H1 (cell line): Measurements from ENCODE around the gene SYNRG. TPM values are rescaled to one million over a fixed set of nuclear protein-coding genes. Genes with fewer than 3 reads are reported as not detected.

Experiments used
- CTCF ChIA-PET: fragments of 300-600 bp; sonication (Branson Sonifier 250); formaldehyde crosslinking; loops from one replicate; lab custom pipeline; 2021; ENCODE audit not compliant: partially characterized antibody; lab: Charles Lee
- POLR2A ChIA-PET: fragments of 300-600 bp; sonication (Branson Sonifier 250); formaldehyde crosslinking; loops from one replicate; lab custom pipeline; 2021; ENCODE audit warnings: inconsistent platforms; ENCODE audit not compliant: partially characterized antibody; lab: Charles Lee
- DNase-seq, 2 experiments: peaks; one replicate each; pipeline versions ENCODE4 v3.0.0 to v3.0.0-alpha.2; 2010 to 2022; ENCODE audit warnings: low spot score in 2 of 2, low read depth in 1 of 2, mixed read lengths in 1 of 2
- FAIRE-seq: peaks from 2 replicates; lab custom pipeline; 2011; peaks lifted over from hg19 to GRCh38; lab: Jason Lieb, UNC
- H2AFZ ChIP-seq: 2 replicates; pipeline ENCODE4 v1.8.1; 2012; ENCODE audit warnings: low read length, inconsistent platforms
- H2AK5ac ChIP-seq: 2 replicates; pipeline ENCODE4 v1.6.1; 2013; ENCODE audit warnings: low read depth, low read length
- H2BK120ac ChIP-seq: replicated peaks from 2 replicates; pipeline ENCODE3; 2013; ENCODE audit warnings: low read depth, low read length, inconsistent platforms
- H2BK12ac ChIP-seq: 2 replicates; pipeline ENCODE4 v1.6.1; 2013; ENCODE audit warnings: low read depth, low read length
- H2BK15ac ChIP-seq: 2 replicates; pipeline ENCODE4 v1.6.1; 2013; ENCODE audit warnings: low read length
- H2BK20ac ChIP-seq: 2 replicates; pipeline ENCODE4 v1.6.1; 2013; ENCODE audit warnings: low read length
- H2BK5ac ChIP-seq: 2 replicates; pipeline ENCODE4 v1.6.1; 2013; ENCODE audit warnings: low read depth, low read length
- H3K14ac ChIP-seq: 2 replicates; pipeline ENCODE4 v1.6.1; 2013; ENCODE audit warnings: inconsistent platforms; ENCODE audit not compliant: insufficient read length
- H3K18ac ChIP-seq: 2 replicates; pipeline ENCODE4 v1.6.1; 2013; ENCODE audit warnings: low read length; ENCODE audit errors: extremely low read depth
- H3K23ac ChIP-seq: 2 replicates; pipeline ENCODE4 v1.6.1; 2013; ENCODE audit warnings: inconsistent platforms; ENCODE audit not compliant: insufficient read length
- H3K23me2 ChIP-seq: 2 replicates; pipeline ENCODE4 v1.6.1; 2013; ENCODE audit warnings: low read depth, low read length
- H3K27ac ChIP-seq: 2 replicates; pipeline ENCODE4 v1.6.1; 2011; ENCODE audit warnings: low read depth, low read length, inconsistent platforms
- H3K27me3 ChIP-seq, 4 experiments: replicated peaks in 1 of 4; 1 replicate in 1 of 4; 2 replicates in 3 of 4; pipeline versions ENCODE4 v1.6.1 to v1.8.1; 2011 to 2013; ENCODE audit warnings: low read length in 3 of 4, mild to moderate bottlenecking in 3 of 4, inconsistent platforms in 2 of 4, mixed read lengths in 2 of 4, moderate library complexity in 1 of 4; ENCODE audit not compliant: control insufficient read depth in 3 of 4, insufficient read depth in 3 of 4; ENCODE audit errors: extremely low read depth in 1 of 4
- H3K36me3 ChIP-seq, 4 experiments: 2 replicates each; pipeline versions ENCODE4 v1.6.1 to v1.8.1; 2011 to 2013; ENCODE audit warnings: mild to moderate bottlenecking in 4 of 4, low read length in 3 of 4, moderate library complexity in 2 of 4, control low read depth in 1 of 4, inconsistent platforms in 1 of 4; ENCODE audit not compliant: insufficient read depth in 4 of 4, control insufficient read depth in 2 of 4
- H3K4ac ChIP-seq: replicated peaks from 2 replicates; pipeline ENCODE3; 2013; ENCODE audit warnings: low read length, low read depth, mixed read lengths, inconsistent platforms; ENCODE audit not compliant: insufficient read length
- H3K4me1 ChIP-seq, 4 experiments: replicated peaks in 1 of 4; 1 replicate in 1 of 4; 2 replicates in 3 of 4; pipeline versions ENCODE4 v1.6.1 to v1.8.1; 2011 to 2013; ENCODE audit warnings: low read length in 3 of 4, inconsistent platforms in 2 of 4, mixed read lengths in 1 of 4; ENCODE audit not compliant: insufficient read depth in 4 of 4, control insufficient read depth in 3 of 4
- H3K4me2 ChIP-seq, 2 experiments: 2 replicates each; pipeline versions ENCODE4 v1.6.1 to v1.8.1; 2011 to 2013; ENCODE audit warnings: low read depth in 2 of 2, low read length in 2 of 2, control low read depth in 1 of 2, inconsistent platforms in 1 of 2, mild to moderate bottlenecking in 1 of 2; ENCODE audit not compliant: insufficient read depth in 1 of 2
- H3K4me3 ChIP-seq, 4 experiments: fragments of 200-600, 300-600 bp in 1 of 4; sonication (generic), shearing (Covaris generic), sonication (Bioruptor Twin) in 1 of 4; 2 replicates each; pipeline versions ENCODE4 v1.5.1 to v1.8.1; 2011 to 2016; ENCODE audit warnings: low read length in 4 of 4, low read depth in 3 of 4, control low read depth in 2 of 4, inconsistent platforms in 2 of 4, mild to moderate bottlenecking in 2 of 4, mixed read lengths in 1 of 4, moderate library complexity in 1 of 4; ENCODE audit not compliant: insufficient read depth in 2 of 4; ENCODE audit errors: extremely low read depth in 1 of 4
- H3K56ac ChIP-seq: replicated peaks from 2 replicates; pipeline ENCODE3; 2013; ENCODE audit warnings: low read depth, mild to moderate bottlenecking, mixed read lengths, low read length, inconsistent platforms; ENCODE audit not compliant: insufficient read length
- H3K79me1 ChIP-seq: 2 replicates; pipeline ENCODE4 v1.6.1; 2013; ENCODE audit warnings: low read depth, low read length, control low read depth
- H3K79me2 ChIP-seq, 2 experiments: 2 replicates each; pipeline versions ENCODE4 v1.6.1 to v1.8.1; 2012 to 2013; ENCODE audit warnings: low read length in 2 of 2, mild to moderate bottlenecking in 2 of 2, inconsistent platforms in 1 of 2; ENCODE audit not compliant: insufficient read depth in 2 of 2, control insufficient read depth in 1 of 2
- H3K9ac ChIP-seq, 4 experiments: replicated peaks in 1 of 4; 1 replicate in 1 of 4; 2 replicates in 3 of 4; pipeline versions ENCODE4 v1.6.1 to v1.8.1; 2011 to 2013; ENCODE audit warnings: low read depth in 3 of 4, low read length in 3 of 4, control low read depth in 2 of 4, mild to moderate bottlenecking in 2 of 4, moderate library complexity in 2 of 4, inconsistent platforms in 1 of 4; ENCODE audit errors: extremely low read depth in 1 of 4
- H3K9me3 ChIP-seq, 2 experiments: 2 replicates each; pipeline versions ENCODE4 v1.6.1 to v1.8.1; 2012 to 2013; ENCODE audit warnings: mild to moderate bottlenecking in 2 of 2, moderate library complexity in 2 of 2, control low read depth in 1 of 2, inconsistent platforms in 1 of 2, low read depth in 1 of 2, low read length in 1 of 2, mixed read lengths in 1 of 2; ENCODE audit not compliant: insufficient read depth in 2 of 2
- H4K20me1 ChIP-seq, 2 experiments: replicated peaks in 1 of 2; 2 replicates each; pipeline versions ENCODE3 to v1.8.1; 2011 to 2013; ENCODE audit warnings: inconsistent platforms in 2 of 2, low read length in 2 of 2, mild to moderate bottlenecking in 1 of 2; ENCODE audit not compliant: insufficient read depth in 2 of 2, control insufficient read depth in 1 of 2
- H4K5ac ChIP-seq: 2 replicates; pipeline ENCODE4 v1.6.1; 2013; ENCODE audit warnings: low read length, low read depth, mixed read lengths, inconsistent platforms; ENCODE audit not compliant: insufficient read length
- H4K8ac ChIP-seq: 2 replicates; pipeline ENCODE4 v1.8.0; 2013; ENCODE audit warnings: mild to moderate bottlenecking, moderate library complexity, low read length, inconsistent platforms; ENCODE audit not compliant: insufficient read depth; ENCODE audit errors: extremely low read depth
- H4K91ac ChIP-seq: replicated peaks from 2 replicates; pipeline ENCODE3; 2013; ENCODE audit warnings: low read length, mixed read lengths, inconsistent platforms; ENCODE audit not compliant: insufficient read length
- POLR2A ChIP-seq, 2 experiments: IDR thresholded peaks; 1 replicate in 1 of 2; 2 replicates in 1 of 2; pipeline ENCODE4 v1.6.1; 2011; ENCODE audit warnings: low read depth in 2 of 2, low read length in 2 of 2, mild to moderate bottlenecking in 2 of 2; ENCODE audit errors: control extremely low read depth in 1 of 2
- SIN3A ChIP-seq, 2 experiments: IDR thresholded peaks in 1 of 2; conservative IDR thresholded peaks in 1 of 2; 2 replicates each; pipeline ENCODE4 v1.6.1; 2011 to 2012; ENCODE audit warnings: low read length in 2 of 2, improper control_type of control experiment in 1 of 2, low read depth in 1 of 2, mild to moderate bottlenecking in 1 of 2
- WGBS, 2 experiments: shearing (Covaris generic) in 1 of 2; methylation state at CpG; one replicate each; pipeline versions ENCODE4 v1.1.6 to v1.1.7; 2013 to 2015; ENCODE audit warnings: low lambda C conversion rate in 2 of 2, mixed read lengths in 2 of 2, inconsistent platforms in 1 of 2, low coverage in 1 of 2, missing lambda C conversion rate in 1 of 2; ENCODE audit not compliant: insufficient replicate concordance in 2 of 2, insufficient coverage in 1 of 2, insufficient read length in 1 of 2; ENCODE audit errors: extremely low coverage in 1 of 2, missing lambda C conversion rate in 1 of 2; 5-methylcytosine and 5-hydroxymethylcytosine counted together
- polyA plus RNA-seq, 7 experiments: library from polyadenylated mRNA; depleted of rRNA in 3 of 7; stranded (reverse) in 5 of 7; unstranded in 2 of 7; fragments of >200 nt in 5 of 7; fragments of 200-250 nt in 2 of 7; gene quantifications; 1 replicate in 5 of 7; 2 replicates in 1 of 7; 4 replicates in 1 of 7; pipeline versions ENCODE4 v1.2.1 to v1.2.3, GENCODE V29; 2011 to 2013; ENCODE audit warnings: missing spikeins in 2 of 7, mixed read lengths in 2 of 7
- total RNA-seq: library from RNA; stranded (reverse); fragmentation: NEBNext Ultra II Directional; extraction: Animal tissue kit (Norgen Biotek cat#: 25700); gene quantifications from 2 replicates; pipeline ENCODE4 v1.2.1, GENCODE V29; 2021

The SYNRG gene
- total and polyA plus RNA-seq, 2 of the 8 experiments (the other 6 are each of a cell fraction or from before 2014, with no cell fraction given) = 7.7 to 31.7 TPM

DNA sequence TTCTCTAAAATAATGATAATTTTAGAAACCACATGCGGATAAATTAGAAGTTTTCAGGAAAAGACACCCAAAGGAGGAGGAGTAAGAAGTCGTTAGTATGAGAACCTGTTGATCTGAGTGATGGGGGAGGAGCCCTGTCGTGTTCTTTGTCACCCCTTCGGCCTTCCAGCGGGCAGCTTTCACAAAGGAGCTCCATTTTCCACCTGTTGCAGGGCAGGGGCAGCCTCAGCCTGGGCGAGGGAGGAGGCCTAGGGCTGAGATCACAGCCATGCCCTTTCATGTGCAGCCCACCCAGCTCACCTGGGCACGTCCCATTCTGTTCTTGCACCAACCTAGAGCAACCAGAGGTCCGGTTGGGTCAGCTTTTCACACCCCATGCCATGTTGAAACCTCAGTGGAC, 114.2 kb downstream of the SYNRG start:
- H3K79me2 ChIP-seq = peaks cover 0 to 69% of the 10 kb centered on the region in 2 experiments; a peak in 2 of 4 replicates
- POLR2A ChIA-PET = interaction anchor here (1.1 to 1.8 kb wide), 3 partner anchors 10 to 16 kb away, joined by 5 to 8 read pairs (median 5); no protein-coding TSS in a partner anchor
- no peak for DNase-seq
- H3K14ac ChIP-seq = no peak overlapping the region
- no peak overlapping the region for H2BK15ac ChIP-seq
- H4K91ac ChIP-seq = no peak overlapping the region
- no peak overlapping the region for H3K56ac ChIP-seq
- no peak overlapping the region for H4K8ac ChIP-seq
- TF ChIP-seq POLR2A (IDR thresholded peaks at IDR 0.05; ENCODE audit: control extremely low read depth in 1 of 2, low read depth in 2 of 2, low read length in 2 of 2) (peak in 1 of 2 experiments; percentile 24; a peak in 1 of 3 replicates), SIN3A (conservative IDR thresholded peaks at IDR 0.05 in 1 of 2, IDR thresholded peaks at IDR 0.05 in 1 of 2; ENCODE audit: low read depth in 1 of 2, low read length in 2 of 2) (no peak)
- H3K36me3 ChIP-seq = no peaks in the 10 kb centered on the region
- peaks cover 4% of the 10 kb centered on the region; the same call in 1 of the 2 replicates for H3K79me1 ChIP-seq
- no peak overlapping the region for H3K18ac ChIP-seq
- peak overlapping the region; percentile 10; the same call in 1 of the 2 replicates for H2BK12ac ChIP-seq
- H2BK5ac ChIP-seq = no peak overlapping the region; the same call in 1 of the 2 replicates
- CTCF ChIA-PET = interaction anchor here (0.9 to 2.9 kb wide), 5 partner anchors 11 to 122 kb away, joined by 3 to 17 read pairs (median 4); no protein-coding TSS in a partner anchor
- no peak overlapping the region for H2BK120ac ChIP-seq
- no peak overlapping the region for H3K4ac ChIP-seq
- H3K27ac ChIP-seq = peak overlapping the region; percentile 50; the same call in 1 of the 2 replicates
- no peaks in the 10 kb centered on the region for H3K9me3 ChIP-seq
- peaks cover 7 to 14% (median 10%) of the 10 kb centered on the region in 4 experiments for H3K4me1 ChIP-seq
- WGBS, 2 experiments = 57% methylated on average over 7 of the region's 8 CpGs; no CpG with 5 or more reads in 1 of the 2 experiments
- no peak overlapping the region for H2BK20ac ChIP-seq
- no peak overlapping the region for H3K4me3 ChIP-seq
- no peak overlapping the region for H3K23ac ChIP-seq
- no peaks in the 10 kb centered on the region; the same call in 1 of the 2 replicates for H3K23me2 ChIP-seq
- H3K4me2 ChIP-seq = peak overlapping the region in 1 of 2 experiments; percentile 15; a peak in 2 of 4 replicates
- H2AK5ac ChIP-seq = peak overlapping the region; percentile 18; the same call in 1 of the 2 replicates
- peaks cover 0 to 3% of the 10 kb centered on the region in 2 experiments for H4K20me1 ChIP-seq
- peak overlapping the region in 1 of 4 experiments; percentile 35; a peak in 2 of 7 replicates for H3K9ac ChIP-seq
- H3K27me3 ChIP-seq = no peaks in the 10 kb centered on the region; a peak in 2 of 7 replicates
- H4K5ac ChIP-seq = no peak overlapping the region
- FAIRE-seq = no peak
- no peak overlapping the region for H2AFZ ChIP-seq
